22Rv1 (cell line): ENCODE measurements around the gene ARL8B.

Source experiments
- ZFX ChIP-seq: fragments of 450-650 bp; IDR thresholded peaks from 2 replicates; pipeline ENCODE4 v1.6.1; 2017; ENCODE audit warnings: antibody characterized with exemption, borderline replicate concordance
- TF ChIP-seq, protein P1 (sequence below): fragments of 450-650 bp; IDR thresholded peaks from 2 replicates; pipeline ENCODE4 v1.5.1; 2017; ENCODE audit warnings: mild to moderate bottlenecking

DNA sequence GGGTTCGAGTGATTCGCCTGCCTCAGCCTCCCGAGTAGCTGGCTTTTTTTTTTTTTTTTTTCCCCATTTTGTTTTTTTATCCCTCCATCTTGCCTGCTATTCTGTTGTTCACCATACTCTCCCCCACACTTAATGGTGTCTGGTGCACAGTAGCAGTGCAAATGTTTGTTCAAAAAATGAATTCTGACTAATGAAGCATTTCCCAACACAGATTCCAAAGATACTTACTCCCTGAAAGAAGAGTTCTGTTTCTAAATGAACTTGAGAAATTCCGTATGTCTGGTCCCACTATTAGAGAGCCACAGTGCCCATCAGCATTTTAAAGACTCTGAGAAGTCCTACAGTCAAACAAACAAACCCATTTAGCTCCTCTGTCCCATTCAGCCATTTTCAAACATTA, 74.9 kb downstream of the ARL8B start:
- TF ChIP-seq, protein P1, sequence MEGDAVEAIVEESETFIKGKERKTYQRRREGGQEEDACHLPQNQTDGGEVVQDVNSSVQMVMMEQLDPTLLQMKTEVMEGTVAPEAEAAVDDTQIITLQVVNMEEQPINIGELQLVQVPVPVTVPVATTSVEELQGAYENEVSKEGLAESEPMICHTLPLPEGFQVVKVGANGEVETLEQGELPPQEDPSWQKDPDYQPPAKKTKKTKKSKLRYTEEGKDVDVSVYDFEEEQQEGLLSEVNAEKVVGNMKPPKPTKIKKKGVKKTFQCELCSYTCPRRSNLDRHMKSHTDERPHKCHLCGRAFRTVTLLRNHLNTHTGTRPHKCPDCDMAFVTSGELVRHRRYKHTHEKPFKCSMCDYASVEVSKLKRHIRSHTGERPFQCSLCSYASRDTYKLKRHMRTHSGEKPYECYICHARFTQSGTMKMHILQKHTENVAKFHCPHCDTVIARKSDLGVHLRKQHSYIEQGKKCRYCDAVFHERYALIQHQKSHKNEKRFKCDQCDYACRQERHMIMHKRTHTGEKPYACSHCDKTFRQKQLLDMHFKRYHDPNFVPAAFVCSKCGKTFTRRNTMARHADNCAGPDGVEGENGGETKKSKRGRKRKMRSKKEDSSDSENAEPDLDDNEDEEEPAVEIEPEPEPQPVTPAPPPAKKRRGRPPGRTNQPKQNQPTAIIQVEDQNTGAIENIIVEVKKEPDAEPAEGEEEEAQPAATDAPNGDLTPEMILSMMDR, result no peak
- no peak for TF ChIP-seq ZFX
